Tibial nerve (tissue), 4 donors: ENCODE data around the gene PSIP1. TPM values are rescaled to one million over a fixed set of nuclear protein-coding genes. Genes with fewer than 3 reads are reported as not detected.

Source experiments
- DNase-seq, 2 donors: peaks; one replicate each; pipeline ENCODE4 v3.0.0-alpha.2; 2019; ENCODE audit warnings: low spot score in 2 of 2
- H3K27ac ChIP-seq, 4 donors: fragments of 200-600 bp; sonication (generic) in 3 of 4; one replicate each; pipeline ENCODE4 v1.5.1; 2017 to 2019; ENCODE audit warnings: mild to moderate bottlenecking in 1 of 4
- H3K27me3 ChIP-seq, 2 donors: fragments of 200-600 bp; sonication (generic) in 1 of 2; one replicate each; pipeline versions ENCODE4 v1.5.1 to v1.6.0; 2017 to 2019
- H3K36me3 ChIP-seq, 3 donors: fragments of 200-600 bp; sonication (generic); one replicate each; pipeline ENCODE4 v1.5.1; 2018 to 2019
- H3K4me1 ChIP-seq, 4 donors: fragments of 200-600 bp; sonication (generic) in 3 of 4; one replicate each; pipeline ENCODE4 v1.5.1; 2017 to 2019
- H3K4me3 ChIP-seq, 4 donors: fragments of 200-600 bp; sonication (generic) in 3 of 4; one replicate each; pipeline ENCODE4 v1.5.1; 2017 to 2019; ENCODE audit warnings: mild to moderate bottlenecking in 1 of 4, moderate library complexity in 1 of 4
- H3K9me3 ChIP-seq, 4 donors: fragments of 200-600 bp; sonication (generic) in 3 of 4; one replicate each; pipeline ENCODE4 v1.5.1; 2017 to 2019
- EP300 ChIP-seq, 2 donors: sonication (generic); formaldehyde crosslinking; IDR thresholded peaks; one replicate each; pipeline ENCODE4 v1.6.1; 2017; ENCODE audit warnings: antibody characterized with exemption in 2 of 2, mild to moderate bottlenecking in 1 of 2
- POLR2A ChIP-seq, 2 donors: fragments of 450-650 bp; IDR thresholded peaks; one replicate each; pipeline ENCODE4 v1.6.1; 2017; ENCODE audit warnings: antibody characterized with exemption in 2 of 2, mild to moderate bottlenecking in 2 of 2, moderate library complexity in 2 of 2
- WGBS, 2 donors: methylation state at CpG; one replicate each; pipeline ENCODE4 v1.1.5; 2018; 5-methylcytosine and 5-hydroxymethylcytosine counted together
- total RNA-seq, 4 donors: library from RNA; depleted of rRNA; stranded (reverse); fragments of >200 nt; gene quantifications; one replicate each; pipeline ENCODE4 v1.1.0, GENCODE V29; 2016
- TF ChIP-seq, protein P1 (sequence below), 5 experiments: fragments of 200-600 bp in 3 of 5; fragments of 450-650 bp in 2 of 5; sonication (generic) in 3 of 5; IDR thresholded peaks; one replicate each; pipeline ENCODE4 v1.5.1; 2016 to 2019; ENCODE audit warnings: antibody characterized with exemption in 5 of 5, mild to moderate bottlenecking in 3 of 5, moderate library complexity in 2 of 5

The PSIP1 gene
- total RNA-seq, 4 donors from 2014 or later, result 57.6 to 121 (median 97.9) TPM

DNA sequence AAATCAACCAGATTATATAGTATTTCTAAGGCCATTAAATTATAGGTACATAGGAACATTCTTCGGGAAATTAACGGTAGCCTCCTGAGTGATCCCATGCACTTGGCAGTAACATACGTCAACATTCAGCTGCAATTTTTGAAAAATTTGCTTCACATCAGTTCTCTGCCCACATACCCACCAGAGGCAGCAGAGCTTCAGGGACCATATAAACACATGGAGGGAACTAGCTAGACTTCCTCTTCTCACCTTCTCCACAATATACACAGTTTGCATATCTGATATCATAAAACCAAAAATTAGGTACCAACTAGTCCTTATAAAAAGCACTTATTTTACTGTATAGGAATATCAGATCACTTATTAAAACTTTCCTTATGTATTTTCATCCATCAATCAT, 4.8 kb downstream of the PSIP1 start:
- Histone ChIP-seq H3K36me3 (peaks cover 0 to 59% (median 4%) of the 10 kb centered on the region in 3 donors), H3K4me1 (peaks cover 0 to 22% (median 9%) of the 10 kb centered on the region in 4 donors), H3K9me3 (no peaks in the 10 kb centered on the region), H3K27ac (no peak overlapping the region), H3K27me3 (no peaks in the 10 kb centered on the region), H3K4me3 (no peak overlapping the region)
- TF ChIP-seq, protein P1, sequence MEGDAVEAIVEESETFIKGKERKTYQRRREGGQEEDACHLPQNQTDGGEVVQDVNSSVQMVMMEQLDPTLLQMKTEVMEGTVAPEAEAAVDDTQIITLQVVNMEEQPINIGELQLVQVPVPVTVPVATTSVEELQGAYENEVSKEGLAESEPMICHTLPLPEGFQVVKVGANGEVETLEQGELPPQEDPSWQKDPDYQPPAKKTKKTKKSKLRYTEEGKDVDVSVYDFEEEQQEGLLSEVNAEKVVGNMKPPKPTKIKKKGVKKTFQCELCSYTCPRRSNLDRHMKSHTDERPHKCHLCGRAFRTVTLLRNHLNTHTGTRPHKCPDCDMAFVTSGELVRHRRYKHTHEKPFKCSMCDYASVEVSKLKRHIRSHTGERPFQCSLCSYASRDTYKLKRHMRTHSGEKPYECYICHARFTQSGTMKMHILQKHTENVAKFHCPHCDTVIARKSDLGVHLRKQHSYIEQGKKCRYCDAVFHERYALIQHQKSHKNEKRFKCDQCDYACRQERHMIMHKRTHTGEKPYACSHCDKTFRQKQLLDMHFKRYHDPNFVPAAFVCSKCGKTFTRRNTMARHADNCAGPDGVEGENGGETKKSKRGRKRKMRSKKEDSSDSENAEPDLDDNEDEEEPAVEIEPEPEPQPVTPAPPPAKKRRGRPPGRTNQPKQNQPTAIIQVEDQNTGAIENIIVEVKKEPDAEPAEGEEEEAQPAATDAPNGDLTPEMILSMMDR (IDR thresholded peaks at IDR 0.05), result no peak
- TF ChIP-seq POLR2A (IDR thresholded peaks at IDR 0.05) (no peak), EP300 (IDR thresholded peaks at IDR 0.05) (no peak)
- DNase-seq, result no peak
- WGBS, 2 donors, result 81 to 82% methylated on average over 3 of the region's 3 CpGs

DNA sequence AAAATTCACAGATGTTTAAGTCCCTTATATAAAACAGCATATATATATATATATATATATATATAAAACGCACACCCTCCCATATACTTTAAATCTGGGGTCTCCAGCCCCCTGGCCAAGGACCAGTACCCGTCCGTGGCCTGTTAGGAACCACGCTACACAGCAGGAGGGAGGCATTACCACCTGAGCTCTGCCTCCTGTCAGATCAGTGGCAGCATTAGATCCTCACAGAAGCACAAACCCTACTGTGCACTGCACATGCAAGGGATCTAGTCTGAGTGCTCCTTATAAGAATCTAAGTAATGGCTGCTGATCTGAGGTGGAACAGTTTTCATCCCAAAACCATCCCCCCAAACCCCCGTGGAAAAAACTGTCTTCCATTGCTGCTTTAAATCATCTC, 9.0 kb downstream of the PSIP1 start:
- Histone ChIP-seq H3K36me3 (peaks cover 0 to 64% (median 4%) of the 10 kb centered on the region in 3 donors), H3K4me3 (no peak overlapping the region), H3K4me1 (no peaks in the 10 kb centered on the region), H3K27ac (no peak overlapping the region), H3K27me3 (no peaks in the 10 kb centered on the region), H3K9me3 (no peaks in the 10 kb centered on the region)
- 92 to 96% methylated on average over 5 of the region's 5 CpGs for WGBS, 2 donors
- TF ChIP-seq EP300 (IDR thresholded peaks at IDR 0.05) (no peak), POLR2A (IDR thresholded peaks at IDR 0.05) (no peak)
- TF ChIP-seq, protein P1 (IDR thresholded peaks at IDR 0.05), result no peak
- no peak for DNase-seq

DNA sequence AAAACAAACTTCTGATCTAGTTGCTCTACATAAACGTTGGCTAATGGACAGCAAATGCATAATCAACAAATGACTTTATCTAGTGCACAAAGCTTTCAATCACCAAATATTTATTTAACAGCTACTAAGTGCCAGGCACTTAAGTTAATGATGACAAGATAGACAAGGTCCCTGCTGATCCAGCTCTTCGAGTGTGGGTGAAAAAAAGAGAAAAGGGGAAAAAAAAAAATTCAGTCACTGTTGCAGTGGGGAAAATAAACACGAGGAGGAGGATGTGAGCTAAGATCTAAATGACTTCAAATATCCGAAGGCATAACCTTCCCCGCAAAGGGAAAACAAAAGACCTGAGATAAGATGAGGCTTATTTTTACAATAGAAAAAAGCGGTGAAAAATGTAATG, 9.6 kb downstream of the PSIP1 start:
- 77% methylated on average over 6 of the region's 6 CpGs for WGBS, 2 donors
- no peaks in the 10 kb centered on the region for H3K4me1 ChIP-seq
- H3K27me3 ChIP-seq, result no peaks in the 10 kb centered on the region
- peaks cover 0 to 58% (median 4%) of the 10 kb centered on the region in 3 donors for H3K36me3 ChIP-seq
- H3K4me3 ChIP-seq, result no peak overlapping the region
- no peaks in the 10 kb centered on the region for H3K9me3 ChIP-seq
- no peak for TF ChIP-seq POLR2A (IDR thresholded peaks at IDR 0.05)
- TF ChIP-seq EP300 (IDR thresholded peaks at IDR 0.05), result no peak
- H3K27ac ChIP-seq, result no peak overlapping the region
- no peak for DNase-seq

DNA sequence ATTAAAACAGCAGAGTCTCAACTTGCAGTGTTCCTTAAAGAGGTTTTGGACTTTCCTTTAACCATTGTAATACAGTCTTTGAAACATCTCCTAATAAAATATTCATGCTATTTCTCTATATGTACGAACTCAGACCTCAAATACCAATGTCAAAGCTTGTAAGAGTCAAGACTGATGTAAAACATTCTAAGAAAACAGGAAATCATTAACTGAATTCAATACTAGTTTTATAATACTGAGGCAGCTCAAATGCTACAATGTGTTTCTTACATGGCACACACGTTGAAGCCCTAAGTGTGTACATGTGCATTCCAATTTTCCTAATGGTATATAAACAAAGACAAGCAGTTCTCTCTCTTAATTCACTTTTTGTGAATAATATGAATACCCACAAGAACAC, 11.6 kb downstream of the PSIP1 start:
- peaks cover 0 to 39% (median 0%) of the 10 kb centered on the region in 3 donors for H3K36me3 ChIP-seq

DNA sequence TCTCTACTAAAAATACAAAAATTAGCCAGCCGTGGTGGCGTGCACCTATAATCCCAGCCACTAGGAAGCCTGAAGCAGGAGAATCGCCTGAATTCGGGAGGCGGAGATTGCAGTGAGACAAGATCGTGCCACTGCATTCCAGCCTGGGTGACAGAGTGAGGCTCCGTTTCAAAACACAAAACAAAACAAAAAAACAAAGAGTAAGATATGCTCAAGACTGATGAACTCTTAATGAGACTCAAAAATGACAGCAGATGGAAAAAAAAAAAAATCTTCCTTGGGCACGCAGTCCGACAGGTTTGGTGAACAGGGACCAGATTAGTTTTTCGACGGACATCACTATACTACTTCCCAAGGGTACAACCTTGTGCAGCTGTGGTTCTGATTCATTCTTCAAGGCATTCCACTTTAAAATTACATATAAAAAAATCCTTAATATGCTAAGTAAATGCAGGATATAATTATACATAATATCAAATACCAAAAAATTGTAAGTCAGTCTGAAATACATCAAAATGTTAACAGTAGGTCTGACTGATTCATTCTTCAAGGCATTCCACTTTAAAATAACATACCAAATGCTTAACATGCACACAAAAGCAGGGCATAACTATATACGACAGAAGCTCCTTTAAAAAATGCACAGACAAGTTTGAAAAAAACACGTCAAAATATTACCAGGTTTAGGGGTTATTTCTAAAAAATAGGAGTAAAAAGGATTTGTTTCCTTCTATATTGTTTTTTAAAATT, 12.3 kb downstream of the PSIP1 start:
- H3K4me3 ChIP-seq, result no peak overlapping the region
- no peaks in the 10 kb centered on the region for H3K27me3 ChIP-seq
- peaks cover 0 to 34% (median 0%) of the 10 kb centered on the region in 3 donors for H3K36me3 ChIP-seq
- TF ChIP-seq EP300 (IDR thresholded peaks at IDR 0.05) (no peak), POLR2A (IDR thresholded peaks at IDR 0.05) (no peak)
- TF ChIP-seq, protein P1 (IDR thresholded peaks at IDR 0.05), result no peak
- peaks cover 0 to 6% (median 0%) of the 10 kb centered on the region in 4 donors for H3K4me1 ChIP-seq
- no peak for DNase-seq
- H3K27ac ChIP-seq, result no peak overlapping the region
- WGBS, 2 donors, result 91 to 93% methylated on average over 13 of the region's 13 CpGs
- H3K9me3 ChIP-seq, result no peaks in the 10 kb centered on the region

More for the DNA sequence above, 11.6 kb downstream of the PSIP1 start:
- TF ChIP-seq EP300 (IDR thresholded peaks at IDR 0.05) (no peak), POLR2A (IDR thresholded peaks at IDR 0.05) (no peak)
- TF ChIP-seq, protein P1 (IDR thresholded peaks at IDR 0.05), result no peak
- Histone ChIP-seq H3K27ac (no peak overlapping the region), H3K27me3 (no peaks in the 10 kb centered on the region), H3K4me3 (no peak overlapping the region), H3K9me3 (no peaks in the 10 kb centered on the region), H3K4me1 (peaks cover 0 to 6% (median 0%) of the 10 kb centered on the region in 4 donors)
- no peak for DNase-seq
- 36 to 51% methylated on average over 2 of the region's 2 CpGs for WGBS, 2 donors
